Measurements from ENCODE around the gene TARDBP. TPM values are rescaled to one million over a fixed set of nuclear protein-coding genes. Genes with fewer than 3 reads are reported as not detected.

TARDBP gene
- total RNA-seq, 1 donor from 2014 or later, result 71.2 TPM

GRCh38 chr1:11025618-11026017, 13.2 kb downstream of the TARDBP start:
- no peak overlapping the region for H3K4me3 ChIP-seq (ENCODE audit: low read depth, low read length)
- no peaks in the 10 kb centered on the region for H3K27me3 ChIP-seq (ENCODE audit: control insufficient read depth, insufficient read depth, low read length)
- H3K36me3 ChIP-seq (ENCODE audit: control insufficient read depth, insufficient read depth, low read length), result no peaks in the 10 kb centered on the region
- no peak for DNase-seq (ENCODE audit: low read depth)
- TF ChIP-seq CTCF (IDR thresholded peaks at IDR 0.05; ENCODE audit: insufficient read depth, low read length, poor library complexity, severe bottlenecking), result no peak

GRCh38 chr1:11026052-11026451, 13.6 kb downstream of the TARDBP start:
- H3K27me3 ChIP-seq (ENCODE audit: control insufficient read depth, insufficient read depth, low read length), result no peaks in the 10 kb centered on the region
- no peak for TF ChIP-seq CTCF (IDR thresholded peaks at IDR 0.05; ENCODE audit: insufficient read depth, low read length, poor library complexity, severe bottlenecking)
- H3K36me3 ChIP-seq (ENCODE audit: control insufficient read depth, insufficient read depth, low read length), result no peaks in the 10 kb centered on the region
- DNase-seq (ENCODE audit: low read depth), result no peak
- no peak overlapping the region for H3K4me3 ChIP-seq (ENCODE audit: low read depth, low read length)

- DNase-seq (ENCODE audit: low read depth), result no peak
- Histone ChIP-seq H3K4me3 (ENCODE audit: low read depth, low read length) (no peak overlapping the region), H3K36me3 (ENCODE audit: control insufficient read depth, insufficient read depth, low read length) (no peaks in the 10 kb centered on the region), H3K27me3 (ENCODE audit: control insufficient read depth, insufficient read depth, low read length) (no peaks in the 10 kb centered on the region)
- TF ChIP-seq CTCF (IDR thresholded peaks at IDR 0.05; ENCODE audit: insufficient read depth, low read length, poor library complexity, severe bottlenecking), result no peak
Measured at GRCh38 chr1:11026903-11027302, 14.4 kb downstream of the TARDBP start.

- Histone ChIP-seq H3K4me3 (ENCODE audit: low read depth, low read length) (no peak overlapping the region), H3K36me3 (ENCODE audit: control insufficient read depth, insufficient read depth, low read length) (no peaks in the 10 kb centered on the region), H3K27me3 (ENCODE audit: control insufficient read depth, insufficient read depth, low read length) (no peaks in the 10 kb centered on the region)
- DNase-seq (ENCODE audit: low read depth), result no peak
- TF ChIP-seq CTCF (IDR thresholded peaks at IDR 0.05; ENCODE audit: insufficient read depth, low read length, poor library complexity, severe bottlenecking), result no peak
Measured at GRCh38 chr1:11027316-11027715, 14.9 kb downstream of the TARDBP start.

- Histone ChIP-seq H3K36me3 (ENCODE audit: control insufficient read depth, insufficient read depth, low read length) (no peaks in the 10 kb centered on the region), H3K4me3 (ENCODE audit: low read depth, low read length) (no peak overlapping the region), H3K27me3 (ENCODE audit: control insufficient read depth, insufficient read depth, low read length) (no peaks in the 10 kb centered on the region)
- no peak for TF ChIP-seq CTCF (IDR thresholded peaks at IDR 0.05; ENCODE audit: insufficient read depth, low read length, poor library complexity, severe bottlenecking)
- no peak for DNase-seq (ENCODE audit: low read depth)
Measured at GRCh38 chr1:11028018-11028417, 15.6 kb downstream of the TARDBP start.

- Histone ChIP-seq H3K4me3 (ENCODE audit: low read depth, low read length) (no peak overlapping the region), H3K27me3 (ENCODE audit: control insufficient read depth, insufficient read depth, low read length) (no peaks in the 10 kb centered on the region), H3K36me3 (ENCODE audit: control insufficient read depth, insufficient read depth, low read length) (no peaks in the 10 kb centered on the region)
- DNase-seq (ENCODE audit: low read depth), result no peak
- TF ChIP-seq CTCF (IDR thresholded peaks at IDR 0.05; ENCODE audit: insufficient read depth, low read length, poor library complexity, severe bottlenecking), result no peak
Measured at GRCh38 chr1:11030865-11031264, 18.4 kb downstream of the TARDBP start.

All from kidney epithelial cell (primary cell).